HFF-Myc (cell line): ENCODE measurements around the gene POC1B.

Source experiments
- DNase-seq: peaks from one replicate; pipeline ENCODE4 v3.0.0-alpha.2; 2011; ENCODE audit warnings: low read depth; ENCODE audit errors: extremely low read depth
- H3K4me3 ChIP-seq: replicated peaks from 2 replicates; pipeline ENCODE4 v1.5.1; 2011; ENCODE audit warnings: low read depth, mild to moderate bottlenecking, control low read depth, low read length
- CTCF ChIP-seq: IDR thresholded peaks from 2 replicates; pipeline ENCODE4 v1.5.1; 2012; ENCODE audit warnings: mild to moderate bottlenecking, low read depth, low read length, control low read depth; ENCODE audit errors: missing control alignments

Gene POC1B

DNA sequence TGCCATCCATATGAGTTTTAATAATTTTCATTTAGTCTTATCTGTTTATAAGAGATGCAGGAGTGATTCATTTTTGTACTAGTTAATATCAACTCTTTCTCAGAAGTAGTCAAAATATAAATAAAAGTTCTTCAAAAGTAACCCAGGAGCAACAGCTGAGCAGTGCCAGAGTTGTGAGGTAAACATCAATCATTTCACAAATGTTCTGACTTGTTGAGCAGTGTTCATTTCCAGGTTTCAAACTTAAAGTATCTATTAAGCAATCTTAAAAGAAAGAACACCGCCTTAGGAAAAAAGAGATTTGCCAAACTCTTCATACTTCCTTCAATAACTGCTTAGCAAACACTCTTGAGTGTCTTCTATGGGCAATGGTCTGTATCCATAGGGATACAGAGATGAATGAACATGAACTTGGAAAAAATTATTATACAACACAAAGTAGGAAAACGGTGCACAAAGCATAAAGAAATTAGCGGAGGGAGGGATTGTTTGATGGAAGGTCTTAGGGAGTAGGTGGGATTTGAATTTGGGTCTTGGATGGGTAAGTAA lies 41.9 kb upstream of the POC1B start:
- no peak for TF ChIP-seq CTCF
- no peak overlapping the region for H3K4me3 ChIP-seq
- no peak for DNase-seq

- H3K4me3 ChIP-seq, result no peak overlapping the region
- no peak for TF ChIP-seq CTCF
- no peak for DNase-seq
Observed at GRCh38 chr12:89566615-89567014, 40.8 kb upstream of the POC1B start.

DNA sequence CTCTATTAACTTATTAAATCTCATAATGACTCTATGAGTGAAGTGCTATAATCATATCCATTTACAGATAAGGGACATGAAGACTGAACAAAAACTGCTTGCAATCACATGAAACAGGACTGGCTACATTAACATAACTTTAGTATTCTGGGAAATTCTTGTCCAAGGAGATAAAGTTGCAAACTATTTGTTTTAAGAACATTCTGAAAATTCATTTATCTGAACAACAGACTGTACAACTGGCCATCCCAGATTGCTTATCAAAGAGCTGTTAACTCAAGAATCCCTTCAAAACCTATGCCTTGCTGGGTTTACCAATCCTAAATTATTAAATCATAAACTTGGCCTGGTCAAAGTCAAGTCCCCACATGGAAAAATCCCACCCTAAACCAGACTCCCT lies 39.2 kb upstream of the POC1B start:
- no peak overlapping the region for H3K4me3 ChIP-seq
- no peak for DNase-seq
- no peak for TF ChIP-seq CTCF

DNA sequence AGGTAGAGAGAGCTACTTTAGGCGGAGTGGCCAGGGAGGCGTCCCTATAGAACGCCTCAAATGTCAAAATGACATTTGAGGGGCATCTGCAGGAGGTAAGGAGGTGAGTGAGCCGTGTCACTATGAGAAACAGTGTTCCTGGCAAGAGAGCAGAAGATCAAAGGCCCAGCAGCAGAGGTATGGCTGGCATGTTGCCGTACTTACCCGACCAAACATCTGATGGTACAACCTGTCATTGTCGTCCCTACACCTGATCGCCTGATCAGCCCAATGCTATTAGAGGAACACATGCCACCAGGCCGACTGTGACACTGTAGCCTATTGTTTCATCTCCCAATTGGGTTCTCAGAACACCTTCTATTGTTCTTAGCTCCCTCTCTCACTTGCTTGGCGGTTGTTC lies 33.9 kb upstream of the POC1B start:
- no peak overlapping the region for H3K4me3 ChIP-seq
- no peak for DNase-seq
- TF ChIP-seq CTCF, result no peak

DNA sequence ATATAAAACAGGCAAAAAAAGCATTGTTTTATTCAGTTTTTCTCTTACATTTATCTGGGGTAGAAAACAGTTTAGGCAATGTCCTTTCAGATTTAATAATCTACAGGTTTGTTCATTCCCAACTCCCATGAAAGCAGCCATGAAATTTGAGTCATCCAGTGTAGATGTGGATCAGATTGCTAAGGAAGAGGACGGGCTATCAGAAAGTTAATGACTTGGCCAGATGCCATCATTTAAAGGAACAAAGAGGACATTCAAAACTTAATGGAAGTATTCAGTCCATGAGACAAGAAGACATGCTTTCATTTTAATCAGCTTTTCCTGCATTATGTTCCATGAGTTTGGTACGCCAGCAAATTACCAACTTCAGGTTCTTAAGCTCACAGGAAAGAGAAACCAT lies 31.1 kb upstream of the POC1B start:
- H3K4me3 ChIP-seq, result no peak overlapping the region
- no peak for TF ChIP-seq CTCF
- no peak for DNase-seq

DNA sequence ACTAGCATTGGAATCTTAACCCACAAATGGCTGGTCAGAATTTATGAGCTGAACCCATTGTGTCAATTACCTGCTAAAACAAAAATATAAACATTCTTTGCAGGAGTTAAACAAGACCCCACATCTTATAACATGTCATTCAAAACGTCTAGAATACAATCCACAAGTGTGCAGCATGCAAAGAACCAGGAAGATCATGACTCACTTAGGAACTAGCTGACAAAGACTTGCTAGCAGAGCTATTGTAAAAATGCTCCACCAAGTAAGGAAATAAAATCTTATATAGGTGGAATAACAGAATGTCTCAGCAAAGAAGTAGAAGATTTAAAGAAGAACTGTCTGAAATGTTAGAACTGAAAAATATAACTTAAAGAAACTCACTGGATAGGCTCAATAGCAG lies 26.5 kb upstream of the POC1B start:
- DNase-seq, result no peak
- TF ChIP-seq CTCF, result no peak
- H3K4me3 ChIP-seq, result no peak overlapping the region

GRCh38 chr12:89551747-89552146 lies 25.9 kb upstream of the POC1B start:
- no peak for DNase-seq

More at GRCh38 chr12:89551747-89552146, 25.9 kb upstream of the POC1B start:
- TF ChIP-seq CTCF, result no peak
- no peak overlapping the region for H3K4me3 ChIP-seq
